BE2C (cell line): Measurements from ENCODE around the gene RPRD1A.
"Not testable (repeated sequence)": the region's sequence is repeated elsewhere in the genome, so short reads cannot be mapped to it uniquely, and the experiment has no call there.

Experiments used
- DNase-seq: peaks from one replicate; pipeline ENCODE4 v3.0.0-alpha.2; 2020
- H3K27me3 ChIP-seq: fragments of 250-450 bp; sonication (Bioruptor Pico); 2 replicates; pipeline ENCODE4 v1.5.1; 2020; ENCODE audit warnings: mild to moderate bottlenecking
- H3K36me3 ChIP-seq: fragments of 250-450 bp; sonication (Bioruptor Pico); 2 replicates; pipeline ENCODE4 v1.5.1; 2020; ENCODE audit warnings: mild to moderate bottlenecking
- H3K4me1 ChIP-seq: fragments of 250-450 bp; sonication (Bioruptor Pico); 2 replicates; pipeline ENCODE4 v1.5.1; 2020
- H3K4me3 ChIP-seq: 2 replicates; pipeline ENCODE4 v1.5.1; 2011; ENCODE audit warnings: low read depth, low read length
- H3K9me3 ChIP-seq: fragments of 250-450 bp; sonication (Bioruptor Pico); 2 replicates; pipeline ENCODE4 v1.5.1; 2020
- TF ChIP-seq, protein P1 (sequence below): IDR thresholded peaks from 2 replicates; pipeline ENCODE4 v1.5.1; 2012; ENCODE audit warnings: mild to moderate bottlenecking, low read depth, low read length

RPRD1A gene

GRCh38 chr18:36085195-36085594, 17.8 kb upstream of the RPRD1A start:
- H3K9me3 ChIP-seq: no peaks in the 10 kb centered on the region
- no peak overlapping the region for H3K4me3 ChIP-seq
- H3K36me3 ChIP-seq: no peaks in the 10 kb centered on the region
- H3K27me3 ChIP-seq: no peaks in the 10 kb centered on the region
- no peak for DNase-seq
- H3K4me1 ChIP-seq: no peaks in the 10 kb centered on the region
- TF ChIP-seq, protein P1, sequence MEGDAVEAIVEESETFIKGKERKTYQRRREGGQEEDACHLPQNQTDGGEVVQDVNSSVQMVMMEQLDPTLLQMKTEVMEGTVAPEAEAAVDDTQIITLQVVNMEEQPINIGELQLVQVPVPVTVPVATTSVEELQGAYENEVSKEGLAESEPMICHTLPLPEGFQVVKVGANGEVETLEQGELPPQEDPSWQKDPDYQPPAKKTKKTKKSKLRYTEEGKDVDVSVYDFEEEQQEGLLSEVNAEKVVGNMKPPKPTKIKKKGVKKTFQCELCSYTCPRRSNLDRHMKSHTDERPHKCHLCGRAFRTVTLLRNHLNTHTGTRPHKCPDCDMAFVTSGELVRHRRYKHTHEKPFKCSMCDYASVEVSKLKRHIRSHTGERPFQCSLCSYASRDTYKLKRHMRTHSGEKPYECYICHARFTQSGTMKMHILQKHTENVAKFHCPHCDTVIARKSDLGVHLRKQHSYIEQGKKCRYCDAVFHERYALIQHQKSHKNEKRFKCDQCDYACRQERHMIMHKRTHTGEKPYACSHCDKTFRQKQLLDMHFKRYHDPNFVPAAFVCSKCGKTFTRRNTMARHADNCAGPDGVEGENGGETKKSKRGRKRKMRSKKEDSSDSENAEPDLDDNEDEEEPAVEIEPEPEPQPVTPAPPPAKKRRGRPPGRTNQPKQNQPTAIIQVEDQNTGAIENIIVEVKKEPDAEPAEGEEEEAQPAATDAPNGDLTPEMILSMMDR: no peak

GRCh38 chr18:36083729-36084128, 16.4 kb upstream of the RPRD1A start:
- DNase-seq: no peak
- no peaks in the 10 kb centered on the region for H3K27me3 ChIP-seq
- TF ChIP-seq, protein P1: no peak
- no peaks in the 10 kb centered on the region for H3K36me3 ChIP-seq
- no peak overlapping the region for H3K4me3 ChIP-seq
- H3K9me3 ChIP-seq: no peaks in the 10 kb centered on the region
- H3K4me1 ChIP-seq: no peaks in the 10 kb centered on the region

- not testable (repeated sequence) for H3K4me3 ChIP-seq, H3K36me3 ChIP-seq, DNase-seq, H3K9me3 ChIP-seq, H3K4me1 ChIP-seq, H3K27me3 ChIP-seq
Measured at GRCh38 chr18:36081118-36081517, 13.8 kb upstream of the RPRD1A start.

- H3K36me3 ChIP-seq: no peaks in the 10 kb centered on the region
- no peaks in the 10 kb centered on the region for H3K27me3 ChIP-seq
- TF ChIP-seq, protein P1: no peak
- no peak for DNase-seq
- no peaks in the 10 kb centered on the region for H3K4me1 ChIP-seq
- H3K4me3 ChIP-seq: no peak overlapping the region
- no peaks in the 10 kb centered on the region for H3K9me3 ChIP-seq
Measured at GRCh38 chr18:36078751-36079529, 11.6 kb upstream of the RPRD1A start.

GRCh38 chr18:36077764-36078163, 10.4 kb upstream of the RPRD1A start:
- H3K4me1 ChIP-seq, H3K9me3 ChIP-seq, H3K36me3 ChIP-seq: not testable (repeated sequence)

DNA sequence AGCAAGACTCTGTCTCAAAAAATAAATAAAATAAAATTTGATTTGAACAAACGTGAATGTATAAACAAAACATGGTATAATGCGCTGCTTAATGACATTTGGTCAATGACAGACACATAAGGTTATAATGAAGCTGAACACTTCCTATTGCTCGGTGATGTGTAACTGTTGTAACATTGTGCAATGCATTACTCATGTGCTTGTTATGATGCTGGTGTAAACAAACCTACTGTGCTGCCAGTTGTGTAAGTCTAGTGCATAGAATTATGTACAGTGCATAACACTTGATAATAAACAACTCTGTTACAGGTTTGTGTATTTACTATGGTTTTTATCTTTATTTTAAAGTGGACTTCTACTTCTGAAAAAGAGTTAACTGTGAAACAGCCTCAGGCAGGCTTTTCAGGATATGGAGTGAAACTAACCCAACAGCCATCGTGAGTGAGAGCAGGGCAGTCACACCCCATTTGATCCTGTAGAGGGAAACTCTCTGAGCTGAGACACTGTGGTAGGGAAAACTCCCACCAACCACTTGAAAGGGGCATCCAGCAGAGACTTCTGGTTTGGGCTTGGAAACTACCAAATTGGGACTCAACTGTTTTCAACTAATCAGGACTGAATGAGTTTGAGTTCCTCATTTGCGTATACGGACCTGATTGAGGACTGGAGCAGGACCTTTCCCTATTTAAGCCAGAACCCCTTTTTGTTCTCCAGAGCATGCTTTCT, 8.7 kb upstream of the RPRD1A start:
- Histone ChIP-seq H3K9me3 (no peaks in the 10 kb centered on the region), H3K36me3 (no peaks in the 10 kb centered on the region), H3K4me3 (no peak overlapping the region), H3K4me1 (no peaks in the 10 kb centered on the region), H3K27me3 (no peaks in the 10 kb centered on the region)
- TF ChIP-seq, protein P1: no peak
- DNase-seq: no peak

More at GRCh38 chr18:36077764-36078163, 10.4 kb upstream of the RPRD1A start:
- DNase-seq, H3K27me3 ChIP-seq, H3K4me3 ChIP-seq: not testable (repeated sequence)

DNA sequence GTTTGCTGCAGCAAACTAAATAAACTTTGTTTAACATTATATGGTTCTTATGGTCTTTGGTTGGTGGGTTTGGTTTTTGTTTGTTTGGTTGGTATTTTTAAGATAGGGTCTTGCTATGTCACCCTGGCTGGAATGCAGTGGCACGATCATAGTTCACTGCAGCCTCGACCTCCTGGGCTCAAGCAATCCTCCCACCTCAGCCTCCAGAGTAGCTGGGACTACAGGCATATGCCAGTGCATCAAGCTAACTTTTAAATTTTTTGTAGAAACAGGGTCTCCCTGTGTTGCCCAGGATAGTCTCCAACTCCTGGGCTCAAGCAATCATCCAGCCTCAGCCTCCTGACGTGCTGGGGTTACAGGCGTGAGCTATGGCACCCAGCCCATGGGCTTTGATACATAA, 7.1 kb upstream of the RPRD1A start:
- Histone ChIP-seq H3K36me3 (no peaks in the 10 kb centered on the region), H3K9me3 (no peaks in the 10 kb centered on the region), H3K27me3 (no peaks in the 10 kb centered on the region), H3K4me3 (no peak overlapping the region), H3K4me1 (no peaks in the 10 kb centered on the region)
- TF ChIP-seq, protein P1: no peak
- no peak for DNase-seq
